Upper lobe of left lung (tissue), 6 donors: ENCODE measurements around the gene CANX. TPM values are rescaled to one million over a fixed set of nuclear protein-coding genes. Genes with fewer than 3 reads are reported as not detected.
A peak's percentile ranks its signal among the peaks of the same experiment; 100 is the strongest.
"Not testable (repeated sequence)": the region's sequence is repeated elsewhere in the genome, so short reads cannot be mapped to it uniquely, and the experiment has no call there.

ENCODE experiments used
- ATAC-seq, 2 donors: fragments of 200-7000 bp; cut with Tn5 transposase; one replicate each; pipeline ENCODE4 v1.9.1; 2022; ENCODE audit warnings: mild to moderate bottlenecking in 2 of 2, moderate library complexity in 2 of 2; ENCODE audit not compliant: low FRiP score in 2 of 2
- DNase-seq, 2 donors: peaks; one replicate each; pipeline ENCODE4 v3.0.0-alpha.2; 2019 to 2020
- H3K27ac ChIP-seq, 4 donors: fragments of 200-600 bp; sonication (generic); one replicate each; pipeline ENCODE4 v1.5.1; 2016 to 2019
- H3K27me3 ChIP-seq, 4 donors: fragments of 200-600 bp; sonication (generic); one replicate each; pipeline ENCODE4 v1.5.1; 2017 to 2019
- H3K36me3 ChIP-seq, 4 donors: fragments of 200-600 bp; sonication (generic); one replicate each; pipeline ENCODE4 v1.5.1; 2016 to 2019
- H3K4me1 ChIP-seq, 4 donors: fragments of 200-600 bp; sonication (generic); one replicate each; pipeline ENCODE4 v1.5.1; 2018 to 2019
- H3K4me3 ChIP-seq, 4 donors: fragments of 200-600 bp; sonication (generic); one replicate each; pipeline ENCODE4 v1.5.1; 2017 to 2019; ENCODE audit warnings: mild to moderate bottlenecking in 2 of 4, moderate library complexity in 1 of 4
- H3K9me3 ChIP-seq, 4 donors: fragments of 200-600 bp; sonication (generic); one replicate each; pipeline ENCODE4 v1.5.1; 2018 to 2019
- CTCF ChIP-seq, 6 experiments: fragments of 450-650 bp in 4 of 6; fragments of 200-600 bp in 2 of 6; sonication (generic) in 2 of 6; IDR thresholded peaks; one replicate each; pipeline ENCODE4 v1.5.1; 2016 to 2019; ENCODE audit warnings: antibody characterized with exemption in 6 of 6
- EP300 ChIP-seq, 4 donors: sonication (generic); formaldehyde crosslinking; IDR thresholded peaks; one replicate each; pipeline ENCODE4 v1.5.1; 2017; ENCODE audit warnings: antibody characterized with exemption in 4 of 4, control low read depth in 2 of 4
- POLR2A ChIP-seq, 4 donors: fragments of 450-650 bp; IDR thresholded peaks; one replicate each; pipeline ENCODE4 v1.5.1; 2016 to 2017; ENCODE audit warnings: antibody characterized with exemption in 4 of 4, mild to moderate bottlenecking in 2 of 4
- POLR2AphosphoS5 ChIP-seq, 2 donors: sonication (generic); formaldehyde crosslinking; IDR thresholded peaks; one replicate each; pipeline ENCODE4 v1.5.1; 2017; ENCODE audit warnings: antibody characterized with exemption in 2 of 2
- WGBS, 2 donors: methylation state at CpG; one replicate each; pipeline ENCODE4 v1.1.5; 2017 to 2018; 5-methylcytosine and 5-hydroxymethylcytosine counted together
- total RNA-seq, 6 donors: library from RNA; depleted of rRNA in 4 of 6; stranded (reverse); fragments of >200 nt in 4 of 6; gene quantifications; one replicate each; pipeline versions ENCODE4 v1.1.0 to v1.2.1, GENCODE V29; 2016 to 2021
- donor health status: DM: no; HTN: no; CAD: no; lungs with moderate emphysema.
- donor health status: DM: no; HTN: yes; CAD: no; lungs with severe emphysema.

CANX gene
- total RNA-seq, 6 donors from 2014 or later: 139 to 754 (median 342) TPM

- H3K9me3 ChIP-seq: no peaks in the 10 kb centered on the region
- peaks cover 17 to 28% (median 20%) of the 10 kb centered on the region in 4 donors for H3K4me1 ChIP-seq
- no peak within 1 kb of the TSS for H3K4me3 ChIP-seq
- no peak for ATAC-seq
- DNase-seq: no peak
- H3K27me3 ChIP-seq: no peaks in the 10 kb centered on the region
- no peaks in the 10 kb centered on the region for H3K36me3 ChIP-seq
- 91 to 92% methylated on average over 4 to 5 of the region's 5 CpGs for WGBS, 2 donors
- TF ChIP-seq CTCF (IDR thresholded peaks at IDR 0.05) (no peak), POLR2AphosphoS5 (IDR thresholded peaks at IDR 0.05) (no peak), EP300 (IDR thresholded peaks at IDR 0.05) (no peak), POLR2A (IDR thresholded peaks at IDR 0.05) (no peak)
- H3K27ac ChIP-seq: no peak within 1 kb of the TSS
Measured at GRCh38 chr5:179680780-179681401, 17.9 kb upstream of the CANX start, which contains the start of gene CBY3. Gene CBY3, minus strand, starts transcription at chr5:179681034. Its CDS starts 116 bp downstream, at chr5:179680918.

DNA sequence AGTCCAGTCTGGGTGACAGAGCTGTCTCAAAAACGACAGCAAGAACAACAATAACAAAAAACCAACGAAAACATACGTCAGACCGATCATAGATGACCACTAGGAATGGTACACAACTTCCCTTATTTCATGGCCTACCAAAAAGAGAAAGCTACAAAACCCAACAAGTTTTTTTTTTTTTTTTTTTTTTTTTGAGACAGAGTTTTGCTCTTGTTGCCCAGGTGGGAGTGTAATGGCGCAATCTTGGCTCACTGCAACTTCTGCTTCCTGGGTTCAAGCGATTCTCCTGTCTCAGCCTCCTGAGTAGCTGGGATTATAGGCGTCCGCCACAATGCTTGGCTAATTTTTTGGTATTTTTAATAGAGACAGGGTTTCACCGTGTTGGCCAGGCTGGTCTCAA, 9.6 kb upstream of the CANX start:
- DNase-seq, H3K4me1 ChIP-seq, H3K27me3 ChIP-seq, H3K4me3 ChIP-seq, H3K27ac ChIP-seq, ATAC-seq, H3K36me3 ChIP-seq, H3K9me3 ChIP-seq: not testable (repeated sequence)
- 79 to 86% methylated on average over 9 of the region's 9 CpGs for WGBS, 2 donors

GRCh38 chr5:179694561-179694960, 4.2 kb upstream of the CANX start:
- Histone ChIP-seq H3K27me3 (no peaks in the 10 kb centered on the region), H3K27ac (no peak overlapping the region), H3K9me3 (no peaks in the 10 kb centered on the region), H3K4me3 (no peak overlapping the region), H3K36me3 (no peaks in the 10 kb centered on the region), H3K4me1 (peaks cover 9 to 19% (median 15%) of the 10 kb centered on the region in 4 donors)
- ATAC-seq: no peak
- no peak for TF ChIP-seq EP300 (IDR thresholded peaks at IDR 0.05)
- TF ChIP-seq POLR2A (IDR thresholded peaks at IDR 0.05): no peak
- no peak for TF ChIP-seq CTCF (IDR thresholded peaks at IDR 0.05)
- TF ChIP-seq POLR2AphosphoS5 (IDR thresholded peaks at IDR 0.05): no peak
- WGBS, 2 donors: 74 to 88% methylated on average over 6 of the region's 6 CpGs
- no peak for DNase-seq

DNA sequence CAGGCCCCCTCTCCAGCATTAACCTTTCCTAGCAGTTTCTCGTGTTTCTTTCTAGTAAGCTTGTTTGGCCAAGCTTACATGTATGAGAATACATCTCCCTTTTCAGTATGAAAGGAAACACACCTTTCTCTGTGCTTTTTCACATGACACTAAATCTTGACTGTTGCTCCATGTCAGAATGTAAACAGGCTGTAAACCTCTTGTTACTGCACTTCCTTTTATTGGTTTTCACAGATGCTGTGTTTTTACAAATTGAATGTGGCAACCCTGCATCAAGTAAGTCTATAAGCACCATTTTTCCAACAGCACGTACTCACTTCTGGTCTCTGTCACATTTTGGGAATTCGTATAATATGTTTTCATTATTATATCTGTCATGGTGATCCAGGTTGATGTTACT, 2.2 kb upstream of the CANX start:
- H3K4me1 ChIP-seq: peaks cover 25 to 32% (median 29%) of the 10 kb centered on the region in 4 donors
- 81 to 84% methylated on average over 3 of the region's 3 CpGs for WGBS, 2 donors
- no peak for ATAC-seq
- peak overlapping the region in 2 of 4 donors; percentile 99 for H3K27ac ChIP-seq
- no peak for TF ChIP-seq POLR2AphosphoS5 (IDR thresholded peaks at IDR 0.05)
- no peak for TF ChIP-seq POLR2A (IDR thresholded peaks at IDR 0.05)
- TF ChIP-seq EP300 (IDR thresholded peaks at IDR 0.05): no peak
- H3K9me3 ChIP-seq: no peaks in the 10 kb centered on the region
- DNase-seq: no peak
- H3K27me3 ChIP-seq: no peaks in the 10 kb centered on the region
- no peak overlapping the region for H3K4me3 ChIP-seq
- H3K36me3 ChIP-seq: peaks cover 0 to 3% (median 0%) of the 10 kb centered on the region in 4 donors

DNA sequence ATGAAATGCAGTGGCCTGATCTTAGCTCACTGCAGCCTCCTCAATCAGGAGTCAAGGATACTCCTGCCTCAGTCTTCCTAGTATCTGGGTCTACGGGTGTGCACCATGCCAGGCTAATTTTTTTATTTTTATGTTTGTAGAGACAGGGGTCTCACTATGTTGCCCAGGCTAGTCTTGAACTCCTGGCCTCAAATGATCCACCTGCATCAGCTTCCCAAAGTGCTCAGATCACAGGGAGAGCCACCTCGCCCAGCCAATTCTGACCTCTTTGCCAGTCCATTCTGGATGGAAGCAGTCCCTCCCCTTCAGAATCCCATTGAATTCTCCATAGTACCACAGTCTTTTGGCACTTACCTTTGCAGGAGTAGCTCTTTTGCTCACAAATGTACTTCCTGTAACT, 1.7 kb upstream of the CANX start:
- Histone ChIP-seq H3K36me3 (peaks cover 0 to 3% (median 0%) of the 10 kb centered on the region in 4 donors), H3K27ac (peak overlapping the region; percentile 90 to 99 (median 99)), H3K9me3 (no peaks in the 10 kb centered on the region), H3K27me3 (no peaks in the 10 kb centered on the region), H3K4me1 (peaks cover 25 to 37% (median 33%) of the 10 kb centered on the region in 4 donors), H3K4me3 (peak overlapping the region in 1 of 4 donors; percentile 91)
- DNase-seq (no peak), ATAC-seq (no peak)
- no peak for TF ChIP-seq POLR2AphosphoS5 (IDR thresholded peaks at IDR 0.05)
- TF ChIP-seq CTCF (IDR thresholded peaks at IDR 0.05): no peak
- no peak for TF ChIP-seq POLR2A (IDR thresholded peaks at IDR 0.05)
- TF ChIP-seq EP300 (IDR thresholded peaks at IDR 0.05): no peak
- 82 to 97% methylated on average over 2 of the region's 2 CpGs for WGBS, 2 donors

- Histone ChIP-seq H3K27ac (peak overlapping the region; percentile 90 to 99 (median 99)), H3K4me3 (peak overlapping the region in 3 of 4 donors; percentile 91 to 99 (median 94)), H3K4me1 (peaks cover 25 to 41% (median 36%) of the 10 kb centered on the region in 4 donors)
- not testable (repeated sequence) for H3K9me3 ChIP-seq, ATAC-seq, H3K27me3 ChIP-seq, DNase-seq, H3K36me3 ChIP-seq
- 95 to 96% methylated on average over 15 of the region's 15 CpGs for WGBS, 2 donors
Measured at GRCh38 chr5:179697543-179697942, 1.2 kb upstream of the CANX start.
